HepG2 (cell line): ENCODE data around the gene TCAP. TPM values are rescaled to one million over a fixed set of nuclear protein-coding genes. Genes with fewer than 3 reads are reported as not detected.

Experiments
- ATF1 ChIP-seq: IDR thresholded peaks from 2 replicates; pipeline ENCODE4 v1.6.1; 2016; ENCODE audit warnings: mild to moderate bottlenecking, control low read depth
- CREM ChIP-seq, 2 experiments: sonication (generic) in 1 of 2; formaldehyde crosslinking in 1 of 2; IDR thresholded peaks; 2 replicates each; pipeline versions ENCODE4 v1.4.0 to v1.6.1; 2016 to 2020; ENCODE audit warnings: antibody characterized with exemption in 1 of 2, mild to moderate bottlenecking in 1 of 2, missing genetic modification reagents in 1 of 2
- GLI4 ChIP-seq: sonication (generic); formaldehyde crosslinking; IDR thresholded peaks from 2 replicates; pipeline ENCODE4 v1.5.1; 2020; ENCODE audit warnings: missing genetic modification reagents, mild to moderate bottlenecking, moderate library complexity, borderline replicate concordance
- KLF11 ChIP-seq: IDR thresholded peaks from 2 replicates; pipeline ENCODE4 v1.6.1; 2016; ENCODE audit warnings: missing compliant biosample characterization
- MAZ ChIP-seq, 2 experiments: sonication (generic) in 1 of 2; formaldehyde crosslinking in 1 of 2; IDR thresholded peaks; 2 replicates each; pipeline versions ENCODE4 v1.5.0 to v1.6.1; 2012 to 2020; ENCODE audit warnings: low read depth in 2 of 2, mild to moderate bottlenecking in 2 of 2, borderline replicate concordance in 1 of 2, improper control_type of control experiment in 1 of 2, low read length in 1 of 2, missing genetic modification reagents in 1 of 2, moderate library complexity in 1 of 2
- NR2C2 ChIP-seq: sonication (generic); formaldehyde crosslinking; IDR thresholded peaks from 2 replicates; pipeline ENCODE4 v1.4.0; 2020; ENCODE audit warnings: missing genetic modification reagents, mild to moderate bottlenecking, moderate library complexity, borderline replicate concordance
- POLR2G ChIP-seq: fragments of 200-400 bp; formaldehyde crosslinking; IDR thresholded peaks from 2 replicates; pipeline ENCODE4 v1.6.1; 2018; ENCODE audit warnings: mild to moderate bottlenecking, low read depth, low read length, moderate library complexity
- RXRB ChIP-seq: IDR thresholded peaks from 2 replicates; pipeline ENCODE4 v1.6.1; 2016; ENCODE audit warnings: borderline replicate concordance, missing genetic modification reagents, missing compliant biosample characterization
- SP4 ChIP-seq: sonication (generic); formaldehyde crosslinking; IDR thresholded peaks from 2 replicates; pipeline ENCODE4 v1.8.1; 2023; ENCODE audit warnings: mild to moderate bottlenecking, missing genetic modification reagents
- ZBTB8A ChIP-seq: sonication (generic); formaldehyde crosslinking; IDR thresholded peaks from 2 replicates; pipeline ENCODE4 v1.4.0; 2020; ENCODE audit warnings: mild to moderate bottlenecking, low read depth, missing genetic modification reagents, borderline replicate concordance
- ZFP82 ChIP-seq: sonication (generic); formaldehyde crosslinking; IDR thresholded peaks from 2 replicates; pipeline ENCODE4 v1.5.1; 2020; ENCODE audit warnings: mild to moderate bottlenecking, missing genetic modification reagents, borderline replicate concordance
- ZNF205 ChIP-seq: IDR thresholded peaks from 2 replicates; pipeline ENCODE4 v1.6.1; 2018; ENCODE audit warnings: missing biosample characterization, missing genetic modification reagents
- ZNF441 ChIP-seq: sonication (generic); formaldehyde crosslinking; IDR thresholded peaks from 2 replicates; pipeline ENCODE4 v1.7.0; 2021; ENCODE audit warnings: missing genetic modification reagents, borderline replicate concordance
- ZNF761 ChIP-seq: sonication (generic); formaldehyde crosslinking; conservative IDR thresholded peaks from 2 replicates; pipeline ENCODE4 v1.4.0; 2020; ENCODE audit warnings: mild to moderate bottlenecking, missing genetic modification reagents
- ZSCAN20 ChIP-seq: sonication (generic); formaldehyde crosslinking; IDR thresholded peaks from 2 replicates; pipeline ENCODE4 v1.4.0; 2020; ENCODE audit warnings: missing genetic modification reagents, mild to moderate bottlenecking, borderline replicate concordance
- polyA plus RNA-seq, 8 experiments: library from polyadenylated mRNA; depleted of rRNA in 3 of 8; stranded (reverse) in 7 of 8; unstranded in 1 of 8; fragments of >200 nt; fragmentation: Illumina TruSeq in 4 of 8; extraction: Trizol in 4 of 8; gene quantifications; 2 replicates each; pipeline versions ENCODE4 v1.2.1 to v1.2.3, GENCODE V29; 2011 to 2016; ENCODE audit warnings: low read depth in 4 of 8, missing spikeins in 1 of 8, mixed read lengths in 1 of 8; ENCODE audit not compliant: insufficient read depth in 1 of 8
- total RNA-seq, 5 experiments: library from RNA; depleted of rRNA; stranded (reverse); fragments of >200 nt; fragmentation: Illumina TruSeq; extraction: Trizol; gene quantifications; 2 replicates each; pipeline ENCODE4 v1.2.3, GENCODE V29; 2016; ENCODE audit warnings: low read depth in 1 of 5
- TF ChIP-seq, protein P1 (sequence below): sonication (generic); formaldehyde crosslinking; IDR thresholded peaks from 2 replicates; pipeline ENCODE4; 2020; ENCODE audit warnings: missing genetic modification reagents, mild to moderate bottlenecking, borderline replicate concordance
- TF ChIP-seq, protein P2 (sequence below): sonication (generic); formaldehyde crosslinking; IDR thresholded peaks from 2 replicates; pipeline ENCODE4 v1.5.0; 2020; ENCODE audit warnings: mild to moderate bottlenecking, missing genetic modification reagents
- TF ChIP-seq, protein P3 (sequence below): sonication (generic); formaldehyde crosslinking; IDR thresholded peaks from 2 replicates; pipeline ENCODE4 v1.4.0; 2020; ENCODE audit warnings: missing genetic modification reagents
- TF ChIP-seq, protein P4 (sequence below): sonication (generic); formaldehyde crosslinking; IDR thresholded peaks from 2 replicates; pipeline ENCODE4 v1.5.0; 2020; ENCODE audit warnings: mild to moderate bottlenecking, missing genetic modification reagents, moderate library complexity

The TCAP gene
- total and polyA plus RNA-seq, 2 of the 13 experiments (the other 11 are each of a cell fraction or from before 2014, with no cell fraction given), result 0.24 to 0.65 TPM

GRCh38 chr17:39674702-39675389 lies 9.7 kb downstream of the TCAP start (continued):
- TF ChIP-seq, protein P1, sequence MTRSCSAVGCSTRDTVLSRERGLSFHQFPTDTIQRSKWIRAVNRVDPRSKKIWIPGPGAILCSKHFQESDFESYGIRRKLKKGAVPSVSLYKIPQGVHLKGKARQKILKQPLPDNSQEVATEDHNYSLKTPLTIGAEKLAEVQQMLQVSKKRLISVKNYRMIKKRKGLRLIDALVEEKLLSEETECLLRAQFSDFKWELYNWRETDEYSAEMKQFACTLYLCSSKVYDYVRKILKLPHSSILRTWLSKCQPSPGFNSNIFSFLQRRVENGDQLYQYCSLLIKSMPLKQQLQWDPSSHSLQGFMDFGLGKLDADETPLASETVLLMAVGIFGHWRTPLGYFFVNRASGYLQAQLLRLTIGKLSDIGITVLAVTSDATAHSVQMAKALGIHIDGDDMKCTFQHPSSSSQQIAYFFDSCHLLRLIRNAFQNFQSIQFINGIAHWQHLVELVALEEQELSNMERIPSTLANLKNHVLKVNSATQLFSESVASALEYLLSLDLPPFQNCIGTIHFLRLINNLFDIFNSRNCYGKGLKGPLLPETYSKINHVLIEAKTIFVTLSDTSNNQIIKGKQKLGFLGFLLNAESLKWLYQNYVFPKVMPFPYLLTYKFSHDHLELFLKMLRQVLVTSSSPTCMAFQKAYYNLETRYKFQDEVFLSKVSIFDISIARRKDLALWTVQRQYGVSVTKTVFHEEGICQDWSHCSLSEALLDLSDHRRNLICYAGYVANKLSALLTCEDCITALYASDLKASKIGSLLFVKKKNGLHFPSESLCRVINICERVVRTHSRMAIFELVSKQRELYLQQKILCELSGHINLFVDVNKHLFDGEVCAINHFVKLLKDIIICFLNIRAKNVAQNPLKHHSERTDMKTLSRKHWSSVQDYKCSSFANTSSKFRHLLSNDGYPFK (CRISPR knock-in tag), result peak; percentile 42; the same call in 1 of the 2 replicates
- TF ChIP-seq CREM (IDR thresholded peaks at IDR 0.05), result peak; percentile 59; the same call in 1 of the 2 replicates
- no peak for TF ChIP-seq CREM (CRISPR knock-in tag; IDR thresholded peaks at IDR 0.05)
- TF ChIP-seq, protein P2, sequence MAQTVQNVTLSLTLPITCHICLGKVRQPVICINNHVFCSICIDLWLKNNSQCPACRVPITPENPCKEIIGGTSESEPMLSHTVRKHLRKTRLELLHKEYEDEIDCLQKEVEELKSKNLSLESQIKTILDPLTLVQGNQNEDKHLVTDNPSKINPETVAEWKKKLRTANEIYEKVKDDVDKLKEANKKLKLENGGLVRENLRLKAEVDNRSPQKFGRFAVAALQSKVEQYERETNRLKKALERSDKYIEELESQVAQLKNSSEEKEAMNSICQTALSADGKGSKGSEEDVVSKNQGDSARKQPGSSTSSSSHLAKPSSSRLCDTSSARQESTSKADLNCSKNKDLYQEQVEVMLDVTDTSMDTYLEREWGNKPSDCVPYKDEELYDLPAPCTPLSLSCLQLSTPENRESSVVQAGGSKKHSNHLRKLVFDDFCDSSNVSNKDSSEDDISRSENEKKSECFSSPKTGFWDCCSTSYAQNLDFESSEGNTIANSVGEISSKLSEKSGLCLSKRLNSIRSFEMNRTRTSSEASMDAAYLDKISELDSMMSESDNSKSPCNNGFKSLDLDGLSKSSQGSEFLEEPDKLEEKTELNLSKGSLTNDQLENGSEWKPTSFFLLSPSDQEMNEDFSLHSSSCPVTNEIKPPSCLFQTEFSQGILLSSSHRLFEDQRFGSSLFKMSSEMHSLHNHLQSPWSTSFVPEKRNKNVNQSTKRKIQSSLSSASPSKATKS (CRISPR knock-in tag), result no peak
- TF ChIP-seq ZFP82, result no peak
- TF ChIP-seq POLR2G, result 0 out of 2 replicates have a peak, but pooled peaks have one; percentile 36
- TF ChIP-seq RXRB, result peak; percentile 69; the same call in 1 of the 2 replicates
- no peak for TF ChIP-seq ATF1
- no peak for TF ChIP-seq GLI4
- TF ChIP-seq, protein P3, sequence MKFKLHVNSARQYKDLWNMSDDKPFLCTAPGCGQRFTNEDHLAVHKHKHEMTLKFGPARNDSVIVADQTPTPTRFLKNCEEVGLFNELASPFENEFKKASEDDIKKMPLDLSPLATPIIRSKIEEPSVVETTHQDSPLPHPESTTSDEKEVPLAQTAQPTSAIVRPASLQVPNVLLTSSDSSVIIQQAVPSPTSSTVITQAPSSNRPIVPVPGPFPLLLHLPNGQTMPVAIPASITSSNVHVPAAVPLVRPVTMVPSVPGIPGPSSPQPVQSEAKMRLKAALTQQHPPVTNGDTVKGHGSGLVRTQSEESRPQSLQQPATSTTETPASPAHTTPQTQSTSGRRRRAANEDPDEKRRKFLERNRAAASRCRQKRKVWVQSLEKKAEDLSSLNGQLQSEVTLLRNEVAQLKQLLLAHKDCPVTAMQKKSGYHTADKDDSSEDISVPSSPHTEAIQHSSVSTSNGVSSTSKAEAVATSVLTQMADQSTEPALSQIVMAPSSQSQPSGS, result peak; percentile 75
- TF ChIP-seq, protein P4, sequence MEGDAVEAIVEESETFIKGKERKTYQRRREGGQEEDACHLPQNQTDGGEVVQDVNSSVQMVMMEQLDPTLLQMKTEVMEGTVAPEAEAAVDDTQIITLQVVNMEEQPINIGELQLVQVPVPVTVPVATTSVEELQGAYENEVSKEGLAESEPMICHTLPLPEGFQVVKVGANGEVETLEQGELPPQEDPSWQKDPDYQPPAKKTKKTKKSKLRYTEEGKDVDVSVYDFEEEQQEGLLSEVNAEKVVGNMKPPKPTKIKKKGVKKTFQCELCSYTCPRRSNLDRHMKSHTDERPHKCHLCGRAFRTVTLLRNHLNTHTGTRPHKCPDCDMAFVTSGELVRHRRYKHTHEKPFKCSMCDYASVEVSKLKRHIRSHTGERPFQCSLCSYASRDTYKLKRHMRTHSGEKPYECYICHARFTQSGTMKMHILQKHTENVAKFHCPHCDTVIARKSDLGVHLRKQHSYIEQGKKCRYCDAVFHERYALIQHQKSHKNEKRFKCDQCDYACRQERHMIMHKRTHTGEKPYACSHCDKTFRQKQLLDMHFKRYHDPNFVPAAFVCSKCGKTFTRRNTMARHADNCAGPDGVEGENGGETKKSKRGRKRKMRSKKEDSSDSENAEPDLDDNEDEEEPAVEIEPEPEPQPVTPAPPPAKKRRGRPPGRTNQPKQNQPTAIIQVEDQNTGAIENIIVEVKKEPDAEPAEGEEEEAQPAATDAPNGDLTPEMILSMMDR (CRISPR knock-in tag), result peak; percentile 42
- 0 out of 2 replicates have a peak, but pooled peaks have one; percentile 58 for TF ChIP-seq ZNF205 (CRISPR knock-in tag)
- no peak for TF ChIP-seq ZNF441
- TF ChIP-seq NR2C2, result peak; percentile 82
- no peak for TF ChIP-seq ZBTB8A (CRISPR knock-in tag)
- peak; percentile 31; the same call in 1 of the 2 replicates for TF ChIP-seq KLF11 (CRISPR knock-in tag)
- TF ChIP-seq MAZ (IDR thresholded peaks at IDR 0.05; ENCODE audit: borderline replicate concordance, low read depth, low read length), result peak; percentile 57; the same call in 1 of the 2 replicates
- peak; percentile 35; the same call in 1 of the 2 replicates for TF ChIP-seq MAZ (CRISPR knock-in tag; IDR thresholded peaks at IDR 0.05; ENCODE audit: low read depth)
- peak; percentile 82; the same call in 1 of the 2 replicates for TF ChIP-seq ZNF761 (CRISPR knock-in tag)
- TF ChIP-seq SP4, result no peak
- 0 out of 2 replicates have a peak, but pooled peaks have one; percentile 22 for TF ChIP-seq ZSCAN20 (CRISPR knock-in tag)
